HUES64 (cell line): ENCODE measurements around the gene APOB. TPM values are rescaled to one million over a fixed set of nuclear protein-coding genes. Genes with fewer than 3 reads are reported as not detected.
A peak's percentile ranks its signal among the peaks of the same experiment; 100 is the strongest.

Source experiments
- H3K27ac ChIP-seq: 2 replicates; pipeline ENCODE4 v1.7.0; 2013; ENCODE audit warnings: low read depth, low read length, inconsistent platforms
- H3K27me3 ChIP-seq: 2 replicates; pipeline ENCODE4 v1.6.1; 2013; ENCODE audit warnings: mild to moderate bottlenecking, low read length; ENCODE audit not compliant: insufficient read depth
- H3K36me3 ChIP-seq: 2 replicates; pipeline ENCODE4 v1.6.1; 2013; ENCODE audit warnings: mild to moderate bottlenecking, low read length; ENCODE audit not compliant: insufficient read depth
- H3K4me1 ChIP-seq: 2 replicates; pipeline ENCODE4 v1.6.1; 2013; ENCODE audit warnings: mild to moderate bottlenecking, low read length, moderate library complexity; ENCODE audit not compliant: insufficient read depth
- H3K4me3 ChIP-seq: 2 replicates; pipeline ENCODE4 v1.5.1; 2013; ENCODE audit warnings: mild to moderate bottlenecking, low read length, moderate library complexity
- H3K9ac ChIP-seq: 2 replicates; pipeline ENCODE4 v1.6.1; 2013; ENCODE audit warnings: mild to moderate bottlenecking, low read depth, low read length
- H3K9me3 ChIP-seq: 2 replicates; pipeline ENCODE4 v1.6.1; 2013; ENCODE audit warnings: low read depth, low read length; ENCODE audit not compliant: insufficient read depth
- WGBS: fragments of 150-250, 120-280 bp; methylation state at CpG from one replicate; pipeline ENCODE4 v1.1.7; 2013; ENCODE audit warnings: missing lambda C conversion rate; 5-methylcytosine and 5-hydroxymethylcytosine counted together
- polyA plus RNA-seq, 2 experiments: library from polyadenylated mRNA; stranded (reverse); fragments of 50-300 nt; gene quantifications; one replicate each; pipeline ENCODE4 v1.2.3, GENCODE V29; 2013

APOB gene, protein sequence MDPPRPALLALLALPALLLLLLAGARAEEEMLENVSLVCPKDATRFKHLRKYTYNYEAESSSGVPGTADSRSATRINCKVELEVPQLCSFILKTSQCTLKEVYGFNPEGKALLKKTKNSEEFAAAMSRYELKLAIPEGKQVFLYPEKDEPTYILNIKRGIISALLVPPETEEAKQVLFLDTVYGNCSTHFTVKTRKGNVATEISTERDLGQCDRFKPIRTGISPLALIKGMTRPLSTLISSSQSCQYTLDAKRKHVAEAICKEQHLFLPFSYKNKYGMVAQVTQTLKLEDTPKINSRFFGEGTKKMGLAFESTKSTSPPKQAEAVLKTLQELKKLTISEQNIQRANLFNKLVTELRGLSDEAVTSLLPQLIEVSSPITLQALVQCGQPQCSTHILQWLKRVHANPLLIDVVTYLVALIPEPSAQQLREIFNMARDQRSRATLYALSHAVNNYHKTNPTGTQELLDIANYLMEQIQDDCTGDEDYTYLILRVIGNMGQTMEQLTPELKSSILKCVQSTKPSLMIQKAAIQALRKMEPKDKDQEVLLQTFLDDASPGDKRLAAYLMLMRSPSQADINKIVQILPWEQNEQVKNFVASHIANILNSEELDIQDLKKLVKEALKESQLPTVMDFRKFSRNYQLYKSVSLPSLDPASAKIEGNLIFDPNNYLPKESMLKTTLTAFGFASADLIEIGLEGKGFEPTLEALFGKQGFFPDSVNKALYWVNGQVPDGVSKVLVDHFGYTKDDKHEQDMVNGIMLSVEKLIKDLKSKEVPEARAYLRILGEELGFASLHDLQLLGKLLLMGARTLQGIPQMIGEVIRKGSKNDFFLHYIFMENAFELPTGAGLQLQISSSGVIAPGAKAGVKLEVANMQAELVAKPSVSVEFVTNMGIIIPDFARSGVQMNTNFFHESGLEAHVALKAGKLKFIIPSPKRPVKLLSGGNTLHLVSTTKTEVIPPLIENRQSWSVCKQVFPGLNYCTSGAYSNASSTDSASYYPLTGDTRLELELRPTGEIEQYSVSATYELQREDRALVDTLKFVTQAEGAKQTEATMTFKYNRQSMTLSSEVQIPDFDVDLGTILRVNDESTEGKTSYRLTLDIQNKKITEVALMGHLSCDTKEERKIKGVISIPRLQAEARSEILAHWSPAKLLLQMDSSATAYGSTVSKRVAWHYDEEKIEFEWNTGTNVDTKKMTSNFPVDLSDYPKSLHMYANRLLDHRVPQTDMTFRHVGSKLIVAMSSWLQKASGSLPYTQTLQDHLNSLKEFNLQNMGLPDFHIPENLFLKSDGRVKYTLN (N-terminal part only)
- 2.0 TPM for polyA plus RNA-seq (2013, experiment 1 of 2)
- 2.4 TPM for polyA plus RNA-seq (2013, experiment 2 of 2)

DNA sequence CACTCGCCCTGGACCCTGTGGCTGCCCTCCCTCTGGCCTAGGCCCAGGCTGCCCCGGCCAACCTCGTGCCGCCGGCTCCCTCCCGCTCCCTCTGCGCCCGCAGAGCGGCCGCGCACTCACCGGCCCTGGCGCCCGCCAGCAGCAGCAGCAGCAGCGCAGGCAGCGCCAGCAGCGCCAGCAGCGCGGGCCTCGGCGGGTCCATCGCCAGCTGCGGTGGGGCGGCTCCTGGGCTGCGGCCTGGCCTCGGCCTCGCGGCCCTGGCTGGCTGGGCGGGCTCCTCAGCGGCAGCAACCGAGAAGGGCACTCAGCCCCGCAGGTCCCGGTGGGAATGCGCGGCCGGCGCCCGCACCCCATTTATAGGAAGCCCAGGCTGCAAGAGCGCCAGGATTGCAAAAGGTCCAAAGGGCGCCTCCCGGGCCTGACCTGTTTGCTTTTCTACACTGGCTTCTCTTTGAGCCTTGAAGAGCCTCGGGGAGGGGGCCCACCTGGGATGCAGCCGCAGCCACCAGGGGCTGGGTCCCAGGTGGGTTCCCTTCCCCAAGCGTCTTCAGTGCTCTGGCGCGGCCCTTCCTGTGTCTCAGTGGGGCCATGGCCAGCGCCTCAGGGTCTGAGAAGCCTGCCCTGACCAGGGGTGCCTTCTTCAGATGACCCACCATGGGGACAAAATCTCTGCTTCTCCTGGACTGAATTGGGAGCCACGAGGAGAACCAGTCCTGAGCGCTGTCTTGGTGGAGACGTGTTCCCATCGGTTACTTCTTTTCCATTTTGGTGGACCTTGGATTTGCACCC, at the start of gene APOB:
Gene APOB, minus strand, starts transcription at position 330 of the 789 bp plus-strand sequence. Its CDS starts 128 bp downstream, at position 202.
- Histone ChIP-seq H3K4me3 (peak within 1 kb of the TSS; percentile 64), H3K27me3 (peaks cover 19% of the 10 kb centered on the region)
- WGBS, result 9% methylated on average over 51 of the region's 51 CpGs

GRCh38 chr2:21092308-21092869, 48.5 kb upstream of the APOB start:
- no peaks in the 10 kb centered on the region for H3K27me3 ChIP-seq
- 91% methylated on average over 3 of the region's 3 CpGs for WGBS
- no peaks in the 10 kb centered on the region for H3K36me3 ChIP-seq
- no peaks in the 10 kb centered on the region for H3K4me1 ChIP-seq
- H3K4me3 ChIP-seq, result no peak overlapping the region
- H3K9me3 ChIP-seq, result no peaks in the 10 kb centered on the region
- no peak overlapping the region for H3K27ac ChIP-seq
- H3K9ac ChIP-seq, result no peak overlapping the region

More for the DNA sequence above, at the start of gene APOB:
- peak within 1 kb of the TSS; percentile 46 for H3K9ac ChIP-seq
- H3K27ac ChIP-seq, result no peak within 1 kb of the TSS
- no peaks in the 10 kb centered on the region for H3K36me3 ChIP-seq
- H3K4me1 ChIP-seq, result peaks cover 14% of the 10 kb centered on the region
- no peaks in the 10 kb centered on the region for H3K9me3 ChIP-seq

GRCh38 chr2:21084401-21084800, 40.5 kb upstream of the APOB start:
- Histone ChIP-seq H3K36me3 (no peaks in the 10 kb centered on the region), H3K27ac (no peak overlapping the region), H3K9ac (no peak overlapping the region), H3K4me1 (no peaks in the 10 kb centered on the region), H3K27me3 (no peaks in the 10 kb centered on the region), H3K4me3 (no peak overlapping the region), H3K9me3 (no peaks in the 10 kb centered on the region)
- WGBS, result 89% methylated on average over 4 of the region's 4 CpGs

DNA sequence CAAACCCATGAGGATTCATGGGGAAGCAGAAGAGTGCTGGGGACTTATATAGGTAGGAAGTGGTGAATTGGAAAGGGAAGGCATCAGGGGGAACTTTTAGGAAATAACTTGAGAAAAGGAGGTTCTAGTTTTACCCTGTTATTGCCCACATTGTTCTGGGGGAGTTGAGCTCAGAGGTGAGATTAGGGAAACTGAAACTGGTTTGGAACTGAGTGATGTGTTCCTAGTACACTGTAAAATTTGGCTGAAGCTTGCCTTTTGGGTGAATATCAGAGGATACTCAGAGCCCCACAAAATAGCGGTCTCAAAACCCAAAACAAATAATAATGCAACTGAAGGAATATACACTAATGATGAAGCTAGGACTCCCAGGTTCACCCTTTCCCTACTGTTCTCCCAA, 39.6 kb upstream of the APOB start:
- H3K4me1 ChIP-seq, result no peaks in the 10 kb centered on the region
- no peaks in the 10 kb centered on the region for H3K36me3 ChIP-seq
- H3K4me3 ChIP-seq, result no peak overlapping the region
- 100% methylated on average over 1 of the region's 1 CpG for WGBS
- no peak overlapping the region for H3K9ac ChIP-seq
- H3K9me3 ChIP-seq, result no peaks in the 10 kb centered on the region
- no peaks in the 10 kb centered on the region for H3K27me3 ChIP-seq
- no peak overlapping the region for H3K27ac ChIP-seq

DNA sequence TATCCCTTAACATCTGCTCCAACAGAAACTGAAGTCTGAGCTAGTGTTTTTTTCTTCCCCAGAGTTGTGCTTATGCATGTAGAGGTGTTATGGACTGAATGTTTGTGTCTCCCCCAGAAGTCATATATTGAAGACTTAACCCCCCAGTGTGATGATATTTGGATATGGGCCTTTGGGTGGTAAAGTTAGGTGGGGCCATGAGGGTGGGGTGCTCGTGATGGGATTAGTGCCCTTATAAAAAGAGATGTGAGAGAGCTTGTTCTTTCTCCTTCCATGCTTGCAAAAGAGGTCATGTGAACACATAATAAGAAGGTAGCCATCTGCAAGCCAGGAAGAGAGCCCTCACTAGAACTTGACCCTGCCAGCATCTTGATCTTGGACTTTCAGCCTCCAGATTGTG, 34.4 kb upstream of the APOB start:
- H3K9me3 ChIP-seq, result no peaks in the 10 kb centered on the region
- 92% methylated on average over 1 of the region's 1 CpG for WGBS
- H3K27me3 ChIP-seq, result no peaks in the 10 kb centered on the region

GRCh38 chr2:21072477-21073242, 28.8 kb upstream of the APOB start:
- H3K9me3 ChIP-seq, result no peaks in the 10 kb centered on the region
- H3K27me3 ChIP-seq, result no peaks in the 10 kb centered on the region
- H3K9ac ChIP-seq, result no peak overlapping the region
- H3K4me3 ChIP-seq, result no peak overlapping the region
- H3K36me3 ChIP-seq, result no peaks in the 10 kb centered on the region
- no peak overlapping the region for H3K27ac ChIP-seq
- peaks cover 11% of the 10 kb centered on the region for H3K4me1 ChIP-seq
- WGBS, result 89% methylated on average over 4 of the region's 4 CpGs

More for the DNA sequence above, 34.4 kb upstream of the APOB start:
- no peaks in the 10 kb centered on the region for H3K4me1 ChIP-seq
- H3K9ac ChIP-seq, result no peak overlapping the region
- no peak overlapping the region for H3K4me3 ChIP-seq
- H3K36me3 ChIP-seq, result no peaks in the 10 kb centered on the region
- no peak overlapping the region for H3K27ac ChIP-seq

GRCh38 chr2:21070341-21071257, 26.7 kb upstream of the APOB start:
- Histone ChIP-seq H3K4me3 (no peak overlapping the region), H3K9ac (no peak overlapping the region), H3K4me1 (peaks cover 18% of the 10 kb centered on the region), H3K9me3 (no peaks in the 10 kb centered on the region), H3K27ac (no peak overlapping the region), H3K27me3 (no peaks in the 10 kb centered on the region), H3K36me3 (no peaks in the 10 kb centered on the region)
- 94% methylated on average over 9 of the region's 9 CpGs for WGBS

GRCh38 chr2:21069746-21070340, 26.0 kb upstream of the APOB start:
- 64% methylated on average over 2 of the region's 2 CpGs for WGBS

More at GRCh38 chr2:21069746-21070340, 26.0 kb upstream of the APOB start:
- Histone ChIP-seq H3K9me3 (no peaks in the 10 kb centered on the region), H3K36me3 (no peaks in the 10 kb centered on the region), H3K27me3 (no peaks in the 10 kb centered on the region), H3K4me3 (no peak overlapping the region), H3K4me1 (peaks cover 18% of the 10 kb centered on the region), H3K27ac (no peak overlapping the region), H3K9ac (no peak overlapping the region)
